KOPT-K1 (cell line): ENCODE results near the gene CEP72.

Source experiments
- H3K27ac ChIP-seq: fragments of 200-600 bp; sonication (generic); 2 replicates; pipeline ENCODE4 v1.5.1; 2016; ENCODE audit warnings: antibody characterized with exemption, mild to moderate bottlenecking, low read depth, low read length; ENCODE audit not compliant: poor library complexity, severe bottlenecking
- H3K36me3 ChIP-seq: fragments of 200-600 bp; sonication (generic); 2 replicates; pipeline ENCODE4 v1.5.1; 2017; ENCODE audit warnings: antibody characterized with exemption, mild to moderate bottlenecking, low read length, moderate library complexity; ENCODE audit not compliant: insufficient read depth
- H3K9me3 ChIP-seq: fragments of 200-600 bp; sonication (generic); 2 replicates; pipeline ENCODE4 v1.5.1; 2017; ENCODE audit warnings: antibody characterized with exemption, low read length, mild to moderate bottlenecking; ENCODE audit not compliant: insufficient read depth, poor library complexity, severe bottlenecking

Gene CEP72

DNA sequence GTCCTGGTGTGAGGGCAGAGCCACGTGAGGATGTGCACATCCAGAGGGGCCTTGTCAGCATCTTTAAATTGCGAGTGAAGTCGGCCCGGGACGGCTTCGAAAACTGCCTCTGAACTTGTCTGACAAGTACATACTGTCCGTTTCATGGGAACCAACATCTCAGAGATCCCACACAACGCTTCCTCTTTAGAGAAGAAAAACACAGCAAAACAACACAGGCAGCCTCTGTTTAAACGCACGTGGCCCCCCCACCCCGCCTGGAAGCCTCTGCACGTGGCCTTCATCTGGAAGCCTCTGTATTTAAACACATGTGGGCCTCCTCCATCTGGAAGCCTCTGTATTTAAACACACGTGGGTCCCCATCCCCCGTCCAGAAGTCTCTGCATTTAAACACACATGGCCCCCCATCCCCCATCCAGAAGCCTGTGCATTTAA is 29.2 kb downstream of the CEP72 start:
- Histone ChIP-seq H3K27ac (no peak overlapping the region), H3K36me3 (peaks cover 100% of the 10 kb centered on the region), H3K9me3 (no peaks in the 10 kb centered on the region)

DNA sequence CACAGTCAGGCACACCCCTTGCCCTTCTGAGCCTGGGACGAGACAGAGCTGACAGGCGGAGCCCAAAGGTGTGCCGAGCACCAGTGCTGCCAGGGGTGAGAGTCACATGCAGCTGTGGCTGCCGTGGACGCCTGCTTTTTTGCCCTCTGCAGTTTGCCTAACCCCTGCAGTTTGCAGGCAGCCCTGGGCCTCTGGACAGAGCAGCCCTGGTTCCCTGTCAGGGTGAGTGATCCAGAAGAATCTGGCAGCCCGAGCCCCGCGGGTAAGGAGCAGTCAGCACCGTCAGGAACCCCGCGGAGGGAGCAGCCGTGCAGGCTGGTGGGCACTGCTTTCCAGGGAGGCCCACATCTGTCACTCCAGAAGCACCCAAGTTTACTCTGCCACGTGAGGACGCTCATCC is 30.3 kb downstream of the CEP72 start:
- H3K9me3 ChIP-seq, result no peaks in the 10 kb centered on the region
- peaks cover 100% of the 10 kb centered on the region for H3K36me3 ChIP-seq
- no peak overlapping the region for H3K27ac ChIP-seq

DNA sequence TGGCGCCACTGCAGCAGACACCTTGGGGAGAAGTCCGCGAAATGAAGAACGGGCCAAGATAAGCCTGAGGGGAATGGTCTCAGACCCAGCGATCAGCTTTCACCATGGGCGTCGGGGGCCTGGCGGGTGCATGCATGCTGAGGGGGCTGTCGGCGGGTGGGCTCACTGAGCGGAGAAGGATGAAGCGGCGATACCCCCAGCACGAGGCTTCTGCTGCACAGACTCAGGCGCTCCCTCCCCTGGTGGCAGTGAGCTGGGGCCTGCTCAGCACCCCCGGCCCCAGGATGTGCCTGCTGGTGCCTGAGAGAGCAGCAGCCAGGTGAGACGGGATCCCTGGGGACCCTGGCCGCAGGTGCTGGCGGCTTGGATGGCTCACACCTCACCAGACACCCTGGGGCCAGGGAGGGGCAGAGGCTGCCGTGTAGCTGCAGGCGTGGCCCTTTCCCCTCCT is 31.2 kb downstream of the CEP72 start:
- H3K27ac ChIP-seq, result no peak overlapping the region
- peaks cover 100% of the 10 kb centered on the region for H3K36me3 ChIP-seq

DNA sequence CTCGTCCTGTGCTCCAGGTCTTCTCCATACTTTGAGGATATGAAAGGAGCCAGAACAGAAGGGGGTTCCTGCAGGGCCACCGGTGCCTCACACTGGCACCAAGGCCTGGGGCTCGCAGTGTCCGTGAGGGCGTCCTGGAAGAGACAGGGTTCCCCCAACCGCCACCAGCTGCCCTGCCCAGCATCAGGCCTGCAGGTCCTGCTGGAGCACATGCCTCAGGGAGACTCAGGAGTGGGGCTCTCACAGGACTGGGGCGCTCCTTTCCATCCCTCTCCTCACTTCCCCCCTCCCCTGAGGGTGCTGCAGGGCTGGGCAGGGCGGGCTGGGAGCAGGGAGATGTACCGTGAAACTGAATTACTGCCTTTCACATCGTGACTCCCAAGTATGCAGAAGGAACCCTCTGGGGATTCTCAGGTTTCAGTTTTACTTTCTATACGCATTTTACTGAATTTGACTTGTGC is 31.7 kb downstream of the CEP72 start:
- H3K36me3 ChIP-seq, result peaks cover 100% of the 10 kb centered on the region
- H3K27ac ChIP-seq, result no peak overlapping the region

More for the DNA sequence above, 31.2 kb downstream of the CEP72 start:
- H3K9me3 ChIP-seq, result peaks cover 5% of the 10 kb centered on the region

DNA sequence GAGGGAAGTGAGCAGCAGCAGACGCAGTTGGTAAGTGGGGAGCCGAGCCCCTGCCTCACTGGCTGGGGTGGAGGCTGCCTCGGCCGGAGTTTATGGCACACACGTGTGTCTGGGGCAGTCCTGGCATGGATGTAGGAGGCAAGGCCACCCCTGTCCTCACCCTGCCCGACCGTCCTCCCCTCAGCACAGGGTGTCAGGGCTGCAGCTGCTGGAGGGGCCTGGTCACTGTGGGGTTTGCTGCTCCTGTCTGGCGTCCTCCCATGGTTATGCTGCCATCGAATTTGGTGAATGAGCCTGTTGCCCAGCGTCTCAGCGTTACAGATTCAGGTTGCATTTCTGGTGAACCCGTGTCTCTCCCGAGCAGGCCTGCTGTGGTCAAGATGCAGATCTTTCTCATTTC is 32.4 kb downstream of the CEP72 start:
- Histone ChIP-seq H3K9me3 (peaks cover 16% of the 10 kb centered on the region), H3K36me3 (peaks cover 100% of the 10 kb centered on the region), H3K27ac (no peak overlapping the region)

More for the DNA sequence above, 31.7 kb downstream of the CEP72 start:
- H3K9me3 ChIP-seq, result peaks cover 10% of the 10 kb centered on the region

DNA sequence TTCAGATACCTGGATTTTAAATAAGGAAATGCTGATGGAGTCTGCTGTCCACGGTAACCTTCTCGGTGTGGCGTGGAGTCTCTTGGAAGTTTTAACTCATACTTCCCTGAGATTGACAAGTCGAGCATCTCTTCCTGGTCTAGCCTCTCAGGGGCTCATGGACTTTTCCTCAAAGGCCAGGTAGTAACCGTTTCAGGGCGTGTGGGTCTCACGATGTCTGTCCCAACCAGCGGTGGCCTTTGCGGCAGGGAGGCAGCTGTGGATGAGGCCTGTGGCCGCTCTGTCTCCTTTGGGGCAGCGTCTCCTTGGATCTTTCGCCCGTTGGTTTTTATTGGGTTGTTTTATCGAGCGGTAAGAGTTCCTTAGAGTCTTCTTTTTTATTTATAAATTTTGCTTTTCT is 32.8 kb downstream of the CEP72 start:
- peaks cover 21% of the 10 kb centered on the region for H3K9me3 ChIP-seq
- H3K36me3 ChIP-seq, result peaks cover 100% of the 10 kb centered on the region
- H3K27ac ChIP-seq, result no peak overlapping the region

DNA sequence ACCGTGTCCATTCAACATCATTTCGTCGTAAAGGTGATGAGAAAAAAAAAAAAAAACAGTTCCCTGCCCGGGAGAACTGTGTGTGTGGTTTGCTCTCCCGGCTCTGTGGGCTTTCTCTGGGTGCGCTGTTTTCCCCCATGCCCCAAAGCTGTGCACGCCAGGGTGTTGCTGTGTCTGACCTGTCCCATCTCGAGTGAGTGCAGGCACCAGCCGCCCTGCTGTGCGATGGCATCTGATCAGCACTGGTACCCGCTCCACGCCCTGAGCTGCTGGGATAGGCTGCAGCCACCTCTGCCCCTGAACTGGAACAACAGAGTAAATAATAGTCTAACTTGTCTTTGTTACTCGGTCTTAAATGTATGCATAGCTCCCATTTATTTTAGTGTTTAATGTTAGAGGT is 33.3 kb downstream of the CEP72 start:
- H3K36me3 ChIP-seq, result peaks cover 98% of the 10 kb centered on the region
- H3K9me3 ChIP-seq, result peaks cover 23% of the 10 kb centered on the region
- H3K27ac ChIP-seq, result no peak overlapping the region

DNA sequence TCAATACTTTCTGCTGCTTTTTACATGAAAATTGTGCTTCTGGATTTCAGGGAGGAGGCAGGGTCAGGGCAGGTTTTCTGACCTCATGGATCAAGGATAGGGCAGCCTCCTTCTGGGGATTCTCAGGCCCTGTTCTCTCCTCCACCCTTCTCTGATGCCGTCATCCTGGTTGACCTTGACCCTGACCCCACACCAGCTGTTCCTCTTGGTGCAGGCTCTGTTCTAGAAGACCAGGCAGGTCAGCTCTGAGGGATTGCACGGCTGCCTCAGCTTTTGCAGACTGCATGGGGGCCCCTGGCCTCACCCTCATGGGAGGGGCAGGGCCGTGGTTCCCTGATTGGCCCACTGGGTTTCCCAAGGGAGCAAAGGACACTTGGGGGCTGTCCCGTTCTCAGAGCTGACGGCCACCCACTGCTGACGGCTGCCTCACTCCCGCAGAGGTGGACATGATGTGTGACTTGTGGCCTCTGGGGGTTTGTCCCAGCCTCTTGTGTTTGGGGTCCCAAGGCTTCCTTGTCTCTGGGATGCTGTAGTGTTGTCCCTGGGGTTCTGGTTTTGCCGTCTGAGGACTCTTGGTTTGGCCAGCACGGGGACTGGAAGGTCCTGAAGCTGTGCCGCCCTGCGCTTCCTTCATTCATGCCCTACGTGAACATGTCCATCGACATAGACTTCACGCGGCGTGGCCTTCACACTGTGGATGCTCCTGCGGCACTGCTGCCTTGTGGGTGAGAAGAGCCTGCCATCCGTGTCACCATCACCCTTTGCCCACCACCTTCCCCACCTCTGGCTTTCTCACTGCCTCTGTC is 34.5 kb downstream of the CEP72 start:
- Histone ChIP-seq H3K36me3 (peaks cover 92% of the 10 kb centered on the region), H3K9me3 (peaks cover 23% of the 10 kb centered on the region), H3K27ac (no peak overlapping the region)

DNA sequence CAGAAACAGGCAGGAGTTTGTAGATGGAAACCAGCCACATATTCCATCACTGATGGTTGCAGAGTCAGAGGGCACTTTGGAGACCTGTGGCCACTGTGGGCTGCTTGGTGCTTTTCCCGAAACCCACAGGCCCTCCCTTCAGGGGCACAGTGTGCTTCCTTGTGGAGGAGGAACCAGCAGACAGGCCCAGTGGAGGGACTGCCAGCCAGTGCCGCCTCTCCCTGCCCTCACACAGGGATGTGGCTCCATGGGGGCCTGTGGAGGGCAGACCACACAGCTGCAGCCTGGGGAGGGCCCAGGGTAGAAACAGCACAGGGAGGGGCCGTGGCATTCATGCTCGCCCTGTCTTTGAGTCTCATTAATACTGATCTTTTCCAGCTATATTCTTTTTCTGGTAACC is 35.2 kb downstream of the CEP72 start:
- Histone ChIP-seq H3K27ac (no peak overlapping the region), H3K9me3 (peaks cover 23% of the 10 kb centered on the region), H3K36me3 (peaks cover 92% of the 10 kb centered on the region)

DNA sequence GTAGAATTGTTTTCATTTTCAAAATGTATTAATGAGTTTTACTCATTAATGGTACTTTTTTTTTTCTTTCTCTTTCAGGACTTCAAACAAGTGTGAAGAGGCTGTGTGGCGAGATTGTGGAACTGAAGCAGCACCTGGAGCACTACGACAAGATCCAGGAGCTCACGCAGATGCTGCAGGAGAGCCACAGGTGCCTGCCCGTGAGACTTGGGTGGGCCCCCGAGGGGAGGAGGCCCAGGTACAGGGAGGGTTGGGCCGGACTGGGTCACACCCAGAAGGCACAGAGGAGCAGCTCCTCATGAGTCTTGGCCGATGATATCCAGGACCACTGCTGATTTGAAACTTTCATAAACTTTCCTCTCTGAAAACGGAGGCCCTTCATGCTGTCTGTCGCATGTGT is 35.6 kb downstream of the CEP72 start:
- H3K36me3 ChIP-seq, result peaks cover 92% of the 10 kb centered on the region
- H3K27ac ChIP-seq, result no peak overlapping the region
- H3K9me3 ChIP-seq, result peaks cover 23% of the 10 kb centered on the region

DNA sequence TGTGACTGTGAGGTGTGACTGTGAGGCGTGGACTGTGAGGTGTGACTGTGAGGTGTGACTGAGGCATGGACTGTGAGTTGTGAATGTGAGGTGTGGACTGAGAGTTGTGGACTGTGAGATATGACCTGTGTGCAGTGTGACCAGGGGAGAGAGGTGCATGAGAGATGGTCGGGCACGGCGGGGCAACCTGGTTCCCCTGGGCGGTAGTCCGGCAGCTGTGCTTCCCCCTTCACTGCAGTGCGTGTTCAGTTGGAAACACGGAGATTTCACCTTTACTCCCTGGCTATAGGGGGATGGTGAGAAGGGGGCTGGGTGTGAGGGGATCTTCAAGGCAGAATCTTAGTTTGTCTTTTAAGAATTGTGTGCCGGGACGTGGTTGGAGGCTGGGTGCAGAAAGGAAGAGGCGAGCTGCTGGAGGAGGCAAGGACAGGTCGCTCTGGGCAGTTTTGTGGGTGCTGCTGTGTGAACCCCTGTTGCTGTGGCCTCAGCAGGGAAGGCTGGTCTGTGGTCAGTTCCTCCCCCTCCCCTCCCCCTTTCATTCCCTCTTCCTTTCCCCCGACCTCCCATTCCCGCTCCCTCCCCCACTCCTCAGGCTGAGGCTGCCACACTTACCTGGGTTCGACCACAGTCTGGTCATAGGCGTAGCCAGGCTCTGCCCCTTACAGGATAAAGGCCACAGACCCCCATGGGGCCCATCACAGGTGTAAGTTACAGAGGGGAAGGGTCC is 39.3 kb downstream of the CEP72 start:
- H3K27ac ChIP-seq, result no peak overlapping the region
- peaks cover 89% of the 10 kb centered on the region for H3K36me3 ChIP-seq
- peaks cover 23% of the 10 kb centered on the region for H3K9me3 ChIP-seq

DNA sequence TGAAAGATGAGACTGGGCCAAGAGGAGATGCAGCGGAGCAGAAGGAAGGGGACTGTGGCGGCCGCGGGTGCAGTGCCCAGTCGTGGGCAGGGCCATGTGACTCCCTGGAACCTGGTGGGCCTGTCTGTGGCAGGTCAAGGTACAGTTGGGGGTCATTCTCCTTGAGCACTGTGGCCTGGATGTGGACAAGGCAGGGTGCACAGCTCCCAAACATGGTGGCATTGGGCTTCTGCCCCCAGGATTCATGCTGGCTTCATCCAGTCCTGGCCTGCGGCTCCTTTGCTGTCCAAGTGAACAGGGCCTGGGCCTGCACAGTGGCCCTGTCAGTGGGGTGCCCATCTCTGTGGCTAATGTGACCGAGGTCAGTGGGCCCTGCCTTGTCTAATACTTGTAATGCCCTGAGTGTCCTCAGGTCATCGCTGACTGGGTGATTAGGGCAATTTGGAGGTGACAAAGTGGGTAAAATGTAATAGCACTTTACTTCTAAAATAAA is 39.9 kb downstream of the CEP72 start:
- H3K9me3 ChIP-seq, result peaks cover 23% of the 10 kb centered on the region
- H3K36me3 ChIP-seq, result peaks cover 89% of the 10 kb centered on the region
- no peak overlapping the region for H3K27ac ChIP-seq

DNA sequence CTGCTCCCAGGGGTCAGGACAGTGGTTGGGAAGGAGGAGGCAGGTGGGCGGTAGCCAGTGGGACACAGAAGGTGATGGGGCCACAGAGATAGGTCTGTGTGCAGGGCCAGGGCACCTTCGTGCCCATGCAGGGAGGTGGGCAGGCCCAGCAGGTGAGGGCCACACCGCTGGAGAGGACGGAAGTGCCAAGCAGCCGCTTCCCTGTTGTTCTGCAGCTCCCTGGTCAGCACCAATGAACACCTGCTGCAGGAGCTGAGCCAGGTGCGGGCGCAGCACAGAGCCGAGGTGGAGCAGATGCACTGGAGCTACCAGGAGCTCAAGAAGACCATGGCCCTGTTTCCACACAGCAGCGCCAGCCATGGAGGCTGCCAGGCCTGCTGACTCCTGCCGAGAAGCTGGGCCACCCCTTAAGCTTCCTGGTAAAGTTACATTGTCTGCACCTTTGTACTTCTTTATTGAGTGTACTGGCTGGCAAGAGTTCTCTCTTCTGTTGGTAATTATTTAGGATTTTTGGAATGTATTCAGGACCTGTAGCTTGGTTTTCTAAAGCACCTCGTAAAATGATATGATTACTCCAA is 40.7 kb downstream of the CEP72 start:
- Histone ChIP-seq H3K9me3 (peaks cover 23% of the 10 kb centered on the region), H3K27ac (no peak overlapping the region), H3K36me3 (peaks cover 89% of the 10 kb centered on the region)

DNA sequence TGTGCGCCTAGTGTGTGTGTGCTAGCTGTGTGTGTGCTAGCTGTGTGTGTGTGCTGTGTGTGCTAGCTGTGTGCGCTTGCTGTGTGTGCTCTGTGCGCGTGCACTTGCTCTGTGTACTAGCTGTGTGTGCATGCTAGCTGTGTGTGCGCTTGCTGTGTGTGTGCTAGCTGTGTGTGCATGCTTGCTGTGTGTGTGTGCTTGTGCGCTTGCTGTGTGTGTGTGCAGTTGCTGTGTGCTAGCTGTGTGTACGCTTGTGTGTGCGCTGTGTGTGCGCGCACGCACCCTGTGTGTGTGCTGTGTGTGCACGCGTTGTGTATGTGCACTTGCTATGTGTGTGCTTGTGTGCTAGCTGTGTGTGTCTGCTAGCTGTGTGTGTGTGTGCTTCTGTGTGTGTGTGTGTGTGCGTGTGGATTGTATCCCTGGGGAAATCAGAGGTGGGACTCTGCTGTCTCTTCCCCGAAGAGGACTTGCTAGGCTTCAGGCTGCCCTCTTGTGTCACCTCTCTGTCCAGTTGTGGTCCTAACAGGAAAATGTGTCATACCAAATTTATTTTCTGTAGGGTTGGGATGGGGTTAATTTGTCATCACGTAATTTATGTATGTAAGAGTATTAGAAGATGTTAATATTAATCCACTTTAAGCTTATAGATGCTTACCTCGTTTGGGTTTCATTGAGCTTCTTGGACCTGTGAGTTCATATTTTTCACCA is 42.1 kb downstream of the CEP72 start:
- Histone ChIP-seq H3K36me3 (peaks cover 86% of the 10 kb centered on the region), H3K27ac (no peak overlapping the region), H3K9me3 (peaks cover 10% of the 10 kb centered on the region)
